ENCODE data around the gene STRADB.
A peak's percentile ranks its signal among the peaks of the same experiment; 100 is the strongest.
"Not testable (repeated sequence)": the region's sequence is repeated elsewhere in the genome, so short reads cannot be mapped to it uniquely, and the experiment has no call there.

The STRADB gene

GRCh38 chr2:201451292-201452057 lies at the start of gene STRADB, which contains the start of gene TRAK2:
Gene STRADB, plus strand, starts transcription at chr2:201451740. Its CDS starts 3,101 bp downstream, at chr2:201454841.
Gene TRAK2, minus strand, starts transcription at chr2:201451458. Its CDS starts 30,951 bp downstream, at chr2:201420507.
- peak; percentile 89 for DNase-seq (ENCODE audit: low read depth)

- no peak for DNase-seq (ENCODE audit: low read depth)
These were observed 49.7 kb upstream of the STRADB start for GRCh38 chr2:201401815-201402214.

- no peak for DNase-seq (ENCODE audit: low read depth)
These were observed 48.6 kb upstream of the STRADB start for GRCh38 chr2:201402651-201403562.

GRCh38 chr2:201403880-201404279 lies 47.7 kb upstream of the STRADB start:
- no peak for DNase-seq (ENCODE audit: low read depth)

- DNase-seq (ENCODE audit: low read depth) = no peak
These were observed 46.8 kb upstream of the STRADB start for GRCh38 chr2:201404699-201405280.

GRCh38 chr2:201406077-201406662 lies 45.4 kb upstream of the STRADB start:
- DNase-seq (ENCODE audit: low read depth) = no peak

GRCh38 chr2:201407265-201407664 lies 44.3 kb upstream of the STRADB start:
- DNase-seq (ENCODE audit: low read depth) = no peak

GRCh38 chr2:201408931-201409330 lies 42.6 kb upstream of the STRADB start:
- DNase-seq (ENCODE audit: low read depth) = no peak

- no peak for DNase-seq (ENCODE audit: low read depth)
These were observed 40.1 kb upstream of the STRADB start for GRCh38 chr2:201411421-201411820.

GRCh38 chr2:201413143-201413542 lies 38.4 kb upstream of the STRADB start:
- no peak for DNase-seq (ENCODE audit: low read depth)

- DNase-seq (ENCODE audit: low read depth) = no peak
These were observed 38.0 kb upstream of the STRADB start for GRCh38 chr2:201413552-201413951.

GRCh38 chr2:201414099-201415023 lies 37.2 kb upstream of the STRADB start:
- no peak for DNase-seq (ENCODE audit: low read depth)

GRCh38 chr2:201415149-201415548 lies 36.4 kb upstream of the STRADB start:
- DNase-seq (ENCODE audit: low read depth) = no peak

GRCh38 chr2:201419057-201419635 lies 32.4 kb upstream of the STRADB start:
- DNase-seq (ENCODE audit: low read depth) = no peak

GRCh38 chr2:201419986-201420385 lies 31.6 kb upstream of the STRADB start:
- DNase-seq (ENCODE audit: low read depth) = no peak

- DNase-seq (ENCODE audit: low read depth) = no peak
These were observed 31.0 kb upstream of the STRADB start for GRCh38 chr2:201420442-201421113.

GRCh38 chr2:201425952-201426351 lies 25.6 kb upstream of the STRADB start:
- DNase-seq (ENCODE audit: low read depth) = no peak

GRCh38 chr2:201428366-201428765 lies 23.2 kb upstream of the STRADB start:
- not testable (repeated sequence) for DNase-seq (ENCODE audit: low read depth)

GRCh38 chr2:201429835-201430234 lies 21.7 kb upstream of the STRADB start:
- DNase-seq (ENCODE audit: low read depth) = not testable (repeated sequence)

GRCh38 chr2:201430322-201430721 lies 21.2 kb upstream of the STRADB start:
- DNase-seq (ENCODE audit: low read depth) = not testable (repeated sequence)

Measured in activated gamma-delta T cell treated with anti-CD3 and anti-CD28 coated beads, Interleukin-2, amount 50 U/mL, for 16 hours (primary cell).